CD14-positive monocyte (primary cell): Measurements from ENCODE around the gene VAV2. TPM values are rescaled to one million over a fixed set of nuclear protein-coding genes. Genes with fewer than 3 reads are reported as not detected.

Experiments used
- DNase-seq, 3 donors: peaks; one replicate each; pipeline ENCODE4 v3.0.0-alpha.2; 2011 to 2022
- H2AFZ ChIP-seq: 2 replicates; pipeline ENCODE4 v1.6.0; 2012; ENCODE audit warnings: mild to moderate bottlenecking, low read depth, low read length, inconsistent platforms; ENCODE audit not compliant: insufficient read depth, poor library complexity, severe bottlenecking
- H3K27ac ChIP-seq, 2 donors: 1 replicate in 1 of 2; 2 replicates in 1 of 2; pipeline ENCODE4 v1.5.1; 2012 to 2013; ENCODE audit warnings: low read length in 2 of 2, control low read depth in 1 of 2, inconsistent platforms in 1 of 2, low read depth in 1 of 2, mild to moderate bottlenecking in 1 of 2
- H3K27me3 ChIP-seq, 2 donors: one replicate each; pipeline versions ENCODE4 v1.6.0 to v1.6.1; 2011 to 2013; ENCODE audit warnings: low read length in 2 of 2; ENCODE audit not compliant: control insufficient read depth in 2 of 2, insufficient read depth in 2 of 2
- H3K36me3 ChIP-seq, 2 donors: replicated peaks in 1 of 2; 1 replicate in 1 of 2; 2 replicates in 1 of 2; pipeline versions ENCODE4 v1.5.1 to v1.6.1; 2012 to 2013; ENCODE audit warnings: low read length in 2 of 2, control low read depth in 1 of 2, inconsistent platforms in 1 of 2, mild to moderate bottlenecking in 1 of 2; ENCODE audit not compliant: insufficient read depth in 2 of 2, control insufficient read depth in 1 of 2
- H3K4me1 ChIP-seq, 2 donors: 1 replicate in 1 of 2; 2 replicates in 1 of 2; pipeline versions ENCODE4 v1.5.1 to v1.6.1; 2012 to 2013; ENCODE audit warnings: low read length in 2 of 2, control low read depth in 1 of 2, inconsistent platforms in 1 of 2, mild to moderate bottlenecking in 1 of 2, moderate library complexity in 1 of 2; ENCODE audit not compliant: insufficient read depth in 2 of 2, control insufficient read depth in 1 of 2
- H3K4me2 ChIP-seq: replicated peaks from 2 replicates; pipeline ENCODE3; 2012; ENCODE audit warnings: low read length, moderate library complexity, mild to moderate bottlenecking; ENCODE audit not compliant: poor library complexity, severe bottlenecking; ENCODE audit errors: extremely low read depth
- H3K4me3 ChIP-seq, 3 experiments: fragments of 200-600 bp in 1 of 3; sonication (generic) in 1 of 3; replicated peaks in 1 of 3; 1 replicate in 2 of 3; 2 replicates in 1 of 3; pipeline ENCODE4 v1.5.1; 2011 to 2013; ENCODE audit warnings: low read length in 3 of 3, mild to moderate bottlenecking in 3 of 3, control low read depth in 2 of 3, low read depth in 2 of 3, inconsistent platforms in 1 of 3, moderate library complexity in 1 of 3
- H3K79me2 ChIP-seq: 2 replicates; pipeline ENCODE4 v1.6.0; 2012; ENCODE audit warnings: mild to moderate bottlenecking, control low read depth, inconsistent platforms, low read length, moderate library complexity; ENCODE audit not compliant: insufficient read depth
- H3K9ac ChIP-seq: 2 replicates; pipeline ENCODE4 v1.6.0; 2017; ENCODE audit warnings: low read length, mild to moderate bottlenecking; ENCODE audit not compliant: insufficient read depth, poor library complexity, severe bottlenecking
- H3K9me3 ChIP-seq, 2 donors: replicated peaks in 1 of 2; 1 replicate in 1 of 2; 2 replicates in 1 of 2; pipeline versions ENCODE4 v1.5.1 to v1.6.1; 2012 to 2013; ENCODE audit warnings: low read length in 2 of 2, control low read depth in 1 of 2; ENCODE audit not compliant: control insufficient read depth in 1 of 2, insufficient read depth in 1 of 2
- H4K20me1 ChIP-seq: 2 replicates; pipeline ENCODE4 v1.6.0; 2012; ENCODE audit warnings: mild to moderate bottlenecking, low read length, control low read depth, moderate library complexity; ENCODE audit not compliant: insufficient read depth
- H3K27ac Mint-ChIP-seq, 7 donors: one replicate each; pipeline ENCODE4 v1.8.0; 2020; ENCODE audit warnings: mild to moderate bottlenecking in 7 of 7, mixed read lengths in 7 of 7, moderate library complexity in 6 of 7, inconsistent platforms in 2 of 7
- H3K27me3 Mint-ChIP-seq, 3 donors: one replicate each; pipeline ENCODE4 v1.8.0; 2021 to 2022; ENCODE audit warnings: low read depth in 3 of 3, mild to moderate bottlenecking in 3 of 3, mixed read lengths in 3 of 3, moderate library complexity in 3 of 3, inconsistent platforms in 1 of 3
- H3K36me3 Mint-ChIP-seq, 2 donors: one replicate each; pipeline ENCODE4 v1.8.0; 2020; ENCODE audit warnings: mixed read lengths in 2 of 2, inconsistent platforms in 1 of 2, mild to moderate bottlenecking in 1 of 2
- H3K4me1 Mint-ChIP-seq: one replicate; pipeline ENCODE4 v1.8.0; 2020; ENCODE audit warnings: mild to moderate bottlenecking, mixed read lengths
- H3K4me3 Mint-ChIP-seq, 2 donors: one replicate each; pipeline ENCODE4 v1.8.0; 2020; ENCODE audit warnings: mild to moderate bottlenecking in 2 of 2, mixed read lengths in 2 of 2, moderate library complexity in 1 of 2
- H3K9me3 Mint-ChIP-seq, 7 donors: one replicate each; pipeline ENCODE4 v1.8.0; 2020 to 2022; ENCODE audit warnings: mixed read lengths in 7 of 7, mild to moderate bottlenecking in 6 of 7, moderate library complexity in 6 of 7, inconsistent platforms in 2 of 7
- CTCF ChIP-seq: fragments of 200-600 bp; IDR thresholded peaks from one replicate; pipeline ENCODE4 v1.8.0; 2022; ENCODE audit warnings: antibody characterized with exemption, mild to moderate bottlenecking
- WGBS: methylation state at CpG from one replicate; pipeline ENCODE4 v1.1.5; 2013; ENCODE audit warnings: missing lambda C conversion rate; ENCODE audit not compliant: insufficient coverage; 5-methylcytosine and 5-hydroxymethylcytosine counted together
- intact Hi-C, 2 donors: fragments of 100-400 bp; cut with micrococcal nuclease; formaldehyde crosslinking; loops; one replicate each; pipeline versions ENCODE4 v1.15.0 to v1.15.1; 2023
- polyA plus RNA-seq, 3 donors: library from polyadenylated mRNA; depleted of rRNA in 1 of 3; unstranded in 2 of 3; stranded (reverse) in 1 of 3; fragments of 300-500 nt in 2 of 3; fragments of >200 nt in 1 of 3; fragmentation: Illumina TruSeq in 2 of 3; gene quantifications; 1 replicate in 2 of 3; 2 replicates in 1 of 3; pipeline ENCODE4 v1.2.3, GENCODE V29; 2012 to 2021

Gene VAV2
- polyA plus RNA-seq, 3 donors, result 2.3 to 13.6 (median 2.3) TPM

GRCh38 chr9:133731876-133732638, 260.1 kb downstream of the VAV2 start:
- no peak overlapping the region for H3K4me2 ChIP-seq
- no peaks in the 10 kb centered on the region for H3K79me2 ChIP-seq
- no peaks in the 10 kb centered on the region for H3K9me3 ChIP-seq
- Mint-ChIP-seq H3K9me3 (no peaks in the 10 kb centered on the region), H3K4me3 (no peak overlapping the region), H3K27me3 (peaks cover 4% of the 10 kb centered on the region in 3 donors), H3K27ac (no peak overlapping the region), H3K4me1 (no peaks in the 10 kb centered on the region), H3K36me3 (no peaks in the 10 kb centered on the region)
- no peaks in the 10 kb centered on the region for H4K20me1 ChIP-seq
- no peak overlapping the region for H2AFZ ChIP-seq
- no peak overlapping the region for H3K9ac ChIP-seq
- TF ChIP-seq CTCF, result no peak
- WGBS, result 95% methylated on average over 24 of the region's 30 CpGs
- intact Hi-C loops, result no loop called here
- H3K4me3 ChIP-seq, result no peak overlapping the region
- no peak for DNase-seq
- H3K36me3 ChIP-seq, result no peaks in the 10 kb centered on the region
- H3K4me1 ChIP-seq, result no peaks in the 10 kb centered on the region
- no peak overlapping the region for H3K27ac ChIP-seq
- no peaks in the 10 kb centered on the region for H3K27me3 ChIP-seq

- no peak overlapping the region for H3K9ac ChIP-seq
- H4K20me1 ChIP-seq, result no peaks in the 10 kb centered on the region
- H3K4me1 ChIP-seq, result no peaks in the 10 kb centered on the region
- no peaks in the 10 kb centered on the region for H3K79me2 ChIP-seq
- H2AFZ ChIP-seq, result no peak overlapping the region
- 98% methylated on average over 22 of the region's 27 CpGs for WGBS
- intact Hi-C loops, result no loop called here
- no peak overlapping the region for H3K27ac ChIP-seq
- TF ChIP-seq CTCF, result no peak
- no peak for DNase-seq
- peaks cover 4 to 6% (median 4%) of the 10 kb centered on the region in 3 donors for H3K27me3 Mint-ChIP-seq
- H3K4me2 ChIP-seq, result no peak overlapping the region
- H3K4me3 Mint-ChIP-seq, result no peak overlapping the region
- no peaks in the 10 kb centered on the region for H3K4me1 Mint-ChIP-seq
- H3K27me3 ChIP-seq, result no peaks in the 10 kb centered on the region
- no peak overlapping the region for H3K27ac Mint-ChIP-seq
- H3K4me3 ChIP-seq, result no peak overlapping the region
- no peaks in the 10 kb centered on the region for H3K36me3 Mint-ChIP-seq
- H3K9me3 ChIP-seq, result no peaks in the 10 kb centered on the region
- no peaks in the 10 kb centered on the region for H3K36me3 ChIP-seq
- no peaks in the 10 kb centered on the region for H3K9me3 Mint-ChIP-seq
These were observed 261.0 kb downstream of the VAV2 start for GRCh38 chr9:133730994-133731715.
